NCI-H345 treated with DMSO at 0.1 percent for 48 hours (cell line): Measurements from ENCODE around the gene SPATA33.
"Not testable (repeated sequence)": the region's sequence is repeated elsewhere in the genome, so short reads cannot be mapped to it uniquely, and the experiment has no call there.

Experiments
- DNase-seq: peaks from one replicate; lab custom pipeline; 2025; ENCODE audit not compliant: unreplicated experiment; lab: John Stamatoyannopoulos, UW

The SPATA33 gene

GRCh38 chr16:89691231-89691985 is 33.8 kb downstream of the SPATA33 start:
- no peak for DNase-seq

GRCh38 chr16:89691986-89692569 is 34.4 kb downstream of the SPATA33 start:
- DNase-seq, result no peak

- no peak for DNase-seq
Observed at GRCh38 chr16:89693289-89693731, 35.7 kb downstream of the SPATA33 start.

GRCh38 chr16:89693931-89694783 is 36.5 kb downstream of the SPATA33 start:
- no peak for DNase-seq

GRCh38 chr16:89694784-89695085 is 37.1 kb downstream of the SPATA33 start:
- DNase-seq, result not testable (repeated sequence)

GRCh38 chr16:89695086-89695874 is 37.6 kb downstream of the SPATA33 start:
- no peak for DNase-seq

- DNase-seq, result no peak
Observed at GRCh38 chr16:89695875-89696669, 38.4 kb downstream of the SPATA33 start.

GRCh38 chr16:89696670-89697128 is 39.1 kb downstream of the SPATA33 start:
- no peak for DNase-seq

- DNase-seq, result peak; percentile 28
Observed at GRCh38 chr16:89697161-89697615, 39.6 kb downstream of the SPATA33 start.

GRCh38 chr16:89697616-89698331 is 40.1 kb downstream of the SPATA33 start:
- peak; percentile 28 for DNase-seq

GRCh38 chr16:89698717-89699116 is 41.1 kb downstream of the SPATA33 start:
- DNase-seq, result not testable (repeated sequence)

GRCh38 chr16:89699629-89700099 is 42.0 kb downstream of the SPATA33 start:
- DNase-seq, result not testable (repeated sequence)

- DNase-seq, result peak; percentile 94
Observed at GRCh38 chr16:89700100-89700648, 42.5 kb downstream of the SPATA33 start.

GRCh38 chr16:89700649-89701424 is 43.2 kb downstream of the SPATA33 start:
- no peak for DNase-seq

- DNase-seq, result peak; percentile 82
Observed at GRCh38 chr16:89701425-89702406, 44.1 kb downstream of the SPATA33 start, which contains the start of gene SPATA2L. Gene SPATA2L (minus strand): TSS chr16:89701705. CDS start chr16:89701232, 473 bp downstream.

GRCh38 chr16:89704281-89704680 is 46.6 kb downstream of the SPATA33 start:
- DNase-seq, result no peak

- DNase-seq, result no peak
Observed at GRCh38 chr16:89705006-89705405, 47.4 kb downstream of the SPATA33 start.
